GM12878 (cell line): Measurements from ENCODE around the gene PRUNE2. TPM values are rescaled to one million over a fixed set of nuclear protein-coding genes. Genes with fewer than 3 reads are reported as not detected.

Experiments used
- ATF7 ChIP-seq: fragments of 450-650 bp; IDR thresholded peaks from 2 replicates; pipeline ENCODE4 v1.6.1; 2016; ENCODE audit warnings: low read depth, mild to moderate bottlenecking
- CEBPZ ChIP-seq: fragments of 150-350 bp; IDR thresholded peaks from 2 replicates; pipeline ENCODE4 v1.6.1; 2016; ENCODE audit warnings: low read depth, low read length
- CHD4 ChIP-seq: fragments of 200-600 bp; sonication (generic); IDR thresholded peaks from 2 replicates; pipeline ENCODE4 v1.6.1; 2016; ENCODE audit warnings: mild to moderate bottlenecking
- IKZF2 ChIP-seq, 2 experiments: fragments of 450-650 bp; IDR thresholded peaks; 2 replicates each; pipeline ENCODE4 v1.6.1; 2017; ENCODE audit warnings: mild to moderate bottlenecking in 2 of 2, moderate library complexity in 2 of 2
- MAX ChIP-seq: IDR thresholded peaks from 2 replicates; pipeline ENCODE4 v1.6.1; 2012; ENCODE audit warnings: low read depth, low read length, improper control_type of control experiment
- SUPT20H ChIP-seq: IDR thresholded peaks from 2 replicates; pipeline ENCODE4 v1.6.1; 2011; ENCODE audit warnings: low read depth, mild to moderate bottlenecking, low read length, moderate library complexity, borderline replicate concordance; ENCODE audit not compliant: control insufficient read depth
- ZBTB33 ChIP-seq: fragments of 450-650 bp; IDR thresholded peaks from 2 replicates; pipeline ENCODE4 v1.6.1; 2017; ENCODE audit warnings: mild to moderate bottlenecking
- ZNF207 ChIP-seq: fragments of 450-650 bp; IDR thresholded peaks from 2 replicates; pipeline ENCODE4 v1.6.1; 2014; ENCODE audit warnings: antibody characterized with exemption, mild to moderate bottlenecking, borderline replicate concordance
- polyA plus RNA-seq, 11 experiments: library from polyadenylated mRNA; depleted of rRNA in 4 of 11; unstranded in 6 of 11; stranded (reverse) in 5 of 11; fragments of >200 nt; fragmentation: Nextera tagmentation in 4 of 11; fragmentation: Illumina TruSeq in 1 of 11; extraction: Ambion mirVana in 4 of 11; extraction: Trizol in 1 of 11; gene quantifications; 1 replicate in 1 of 11; 2 replicates in 10 of 11; pipeline versions ENCODE4 v1.2.1 to v1.2.3, GENCODE V29; 2011 to 2016; ENCODE audit warnings: inconsistent platforms in 2 of 11, missing spikeins in 2 of 11, low read depth in 1 of 11
- total RNA-seq, 4 experiments: library from RNA; depleted of rRNA in 3 of 4; stranded (reverse); fragments of >200 nt in 3 of 4; fragmentation: Illumina TruSeq in 1 of 4; extraction: Trizol in 1 of 4; gene quantifications; 2 replicates each; pipeline versions ENCODE4 v1.2.1 to v1.2.3, GENCODE V29; 2013 to 2021

Gene PRUNE2
- total and polyA plus RNA-seq, 10 of the 15 experiments (the other 5 are each of a cell fraction or from before 2014, with no cell fraction given), result 0.07 to 0.63 (median 0.25) TPM

- TF ChIP-seq CEBPZ (no peak), ZBTB33 (no peak), MAX (no peak), CHD4 (no peak), IKZF2 (IDR thresholded peaks at IDR 0.05) (no peak), ZNF207 (no peak), SUPT20H (no peak), ATF7 (no peak)
- TF ChIP-seq, all 136 proteins: peak for 0
These were observed 105.0 kb downstream of the PRUNE2 start (continued) for GRCh38 chr9:76800901-76801300.
